HG03460 (cell line): ENCODE data around the gene MRI1.
"Not testable (repeated sequence)": the region's sequence is repeated elsewhere in the genome, so short reads cannot be mapped to it uniquely, and the experiment has no call there.

Experiments used
- ATAC-seq: cut with Tn5 transposase; IDR thresholded peaks from one replicate; pipeline ENCODE4 v1.9.1; 2021; ENCODE audit not compliant: unreplicated experiment

Gene MRI1

GRCh38 chr19:13758795-13759194 lies 5.5 kb upstream of the MRI1 start:
- ATAC-seq, result no peak

- ATAC-seq, result no peak
Measured at GRCh38 chr19:13761423-13761822, 2.9 kb upstream of the MRI1 start.

GRCh38 chr19:13762635-13763235 lies 1.6 kb upstream of the MRI1 start:
- no peak for ATAC-seq

- no peak for ATAC-seq
Measured at GRCh38 chr19:13763265-13763664, 1.1 kb upstream of the MRI1 start.

- ATAC-seq, result no peak
Measured at GRCh38 chr19:13764821-13765394, 586 bp downstream of the MRI1 start.

GRCh38 chr19:13765395-13766094 lies 1.2 kb downstream of the MRI1 start:
- ATAC-seq, result no peak

GRCh38 chr19:13766095-13766481 lies 1.8 kb downstream of the MRI1 start:
- no peak for ATAC-seq

GRCh38 chr19:13768510-13768909 lies 4.2 kb downstream of the MRI1 start:
- ATAC-seq, result no peak

- ATAC-seq, result no peak
Measured at GRCh38 chr19:13770013-13770635, 5.8 kb downstream of the MRI1 start.

GRCh38 chr19:13774217-13775191 lies 10.2 kb downstream of the MRI1 start, which contains the start of gene C19orf53:
Gene C19orf53, plus strand, starts transcription at chr19:13774456. Its CDS starts 22 bp downstream, at chr19:13774478.
- peak; percentile 86 for ATAC-seq

GRCh38 chr19:13778398-13778797 lies 14.1 kb downstream of the MRI1 start:
- no peak for ATAC-seq

GRCh38 chr19:13778847-13779246 lies 14.5 kb downstream of the MRI1 start:
- no peak for ATAC-seq

- ATAC-seq, result not testable (repeated sequence)
Measured at GRCh38 chr19:13779794-13780193, 15.5 kb downstream of the MRI1 start.

GRCh38 chr19:13781547-13781946 lies 17.2 kb downstream of the MRI1 start:
- ATAC-seq, result no peak

GRCh38 chr19:13782537-13782936 lies 18.2 kb downstream of the MRI1 start:
- ATAC-seq, result no peak

- ATAC-seq, result no peak
Measured at GRCh38 chr19:13783565-13784500, 19.5 kb downstream of the MRI1 start.

GRCh38 chr19:13784731-13785452 lies 20.6 kb downstream of the MRI1 start:
- no peak for ATAC-seq

- no peak for ATAC-seq
Measured at GRCh38 chr19:13788991-13789390, 24.7 kb downstream of the MRI1 start.

GRCh38 chr19:13790354-13790753 lies 26.0 kb downstream of the MRI1 start:
- no peak for ATAC-seq
